Activated naive CD8-positive, alpha-beta T cell (primary cell): ENCODE data around the gene MOB1A.
"Not testable (repeated sequence)": the region's sequence is repeated elsewhere in the genome, so short reads cannot be mapped to it uniquely, and the experiment has no call there.

Experiments used
- H3K27ac Mint-ChIP-seq: one replicate; pipeline ENCODE4 v1.8.0; 2021; ENCODE audit warnings: mixed read lengths
- H3K27me3 Mint-ChIP-seq: one replicate; pipeline ENCODE4 v1.8.0; 2021; ENCODE audit warnings: mixed read lengths
- H3K36me3 Mint-ChIP-seq: one replicate; pipeline ENCODE4 v1.8.0; 2021; ENCODE audit warnings: mixed read lengths
- H3K4me1 Mint-ChIP-seq: one replicate; pipeline ENCODE4 v1.8.0; 2021; ENCODE audit warnings: low read depth, mixed read lengths
- H3K4me3 Mint-ChIP-seq: one replicate; pipeline ENCODE4 v1.8.0; 2021; ENCODE audit warnings: mild to moderate bottlenecking, mixed read lengths
- H3K9me3 Mint-ChIP-seq: one replicate; pipeline ENCODE4 v1.8.0; 2021; ENCODE audit warnings: low read depth, mixed read lengths

Gene MOB1A

DNA sequence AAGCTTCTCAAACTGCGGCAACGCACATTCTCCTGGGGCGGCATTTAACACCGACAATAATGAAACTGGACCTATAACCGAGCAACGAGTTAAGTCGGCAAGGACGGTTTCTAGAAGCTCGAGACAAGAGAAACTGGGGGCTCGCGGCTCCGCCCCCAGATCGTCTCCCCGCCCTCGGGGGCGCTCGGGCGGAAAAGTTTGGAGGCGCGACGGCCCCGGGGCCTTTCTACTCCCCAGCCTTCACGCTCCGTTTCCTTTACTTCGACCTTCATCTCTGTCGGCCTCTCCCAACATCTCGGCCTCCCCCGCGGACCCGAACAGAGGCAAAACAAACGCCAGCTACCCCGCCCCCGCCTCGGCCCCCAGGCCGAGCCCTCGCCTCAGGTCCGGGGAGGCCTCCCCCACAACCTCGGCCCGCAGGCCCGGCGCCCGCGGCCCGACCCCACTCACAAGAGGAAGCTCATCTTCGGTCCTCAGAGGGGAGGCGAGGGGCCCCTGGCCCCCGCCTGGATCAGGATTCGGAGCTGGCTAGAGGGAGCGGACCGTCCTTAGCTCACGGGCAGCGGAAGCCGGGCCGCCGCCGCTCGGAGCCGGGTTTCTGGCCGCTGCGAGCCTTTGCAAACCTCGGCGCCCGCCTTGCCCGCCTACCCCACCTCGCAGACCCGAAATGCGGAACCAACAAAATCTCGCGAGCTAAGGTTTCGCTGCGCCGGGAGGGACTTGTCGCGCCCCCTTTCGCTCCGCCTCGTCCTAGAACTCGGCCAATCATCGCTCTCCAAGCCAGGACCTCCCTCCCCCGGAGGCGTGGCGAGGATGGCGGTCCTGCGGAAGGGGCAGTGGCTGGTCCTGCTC is at the start of gene MOB1A:
TSS of gene MOB1A (minus strand) at position 669 of the 852 bp plus-strand sequence. CDS start at position 464, 205 bp downstream.
- H3K4me1 Mint-ChIP-seq, result peaks cover 34% of the 10 kb centered on the region
- no peaks in the 10 kb centered on the region for H3K36me3 Mint-ChIP-seq
- H3K27ac Mint-ChIP-seq, result peak within 1 kb of the TSS; percentile 91
- H3K27me3 Mint-ChIP-seq, result no peaks in the 10 kb centered on the region
- H3K4me3 Mint-ChIP-seq, result peak within 1 kb of the TSS; percentile 94
- H3K9me3 Mint-ChIP-seq, result no peaks in the 10 kb centered on the region

DNA sequence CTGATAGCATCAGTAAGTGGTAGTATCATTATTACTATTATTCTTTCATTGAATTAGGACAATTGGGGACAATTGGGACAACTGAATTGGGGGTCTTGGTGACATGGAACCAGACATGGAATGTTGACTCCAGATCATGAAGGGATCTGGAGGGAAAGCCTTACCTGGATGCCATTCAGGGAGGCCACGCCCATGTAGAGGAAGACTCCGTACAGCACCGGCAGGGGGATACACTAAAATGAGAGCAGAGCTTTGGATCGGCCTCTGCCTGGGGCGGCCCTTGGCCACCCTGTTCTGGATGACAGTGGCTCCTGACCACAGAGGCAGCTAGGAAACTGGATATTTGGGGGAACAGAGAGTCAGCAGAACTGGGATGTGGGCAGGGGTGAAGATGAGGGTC is 49.0 kb upstream of the MOB1A start:
- H3K9me3 Mint-ChIP-seq, result no peaks in the 10 kb centered on the region
- no peak overlapping the region for H3K4me3 Mint-ChIP-seq
- H3K4me1 Mint-ChIP-seq, result no peaks in the 10 kb centered on the region
- H3K27me3 Mint-ChIP-seq, result no peaks in the 10 kb centered on the region
- no peaks in the 10 kb centered on the region for H3K36me3 Mint-ChIP-seq
- H3K27ac Mint-ChIP-seq, result no peak overlapping the region

DNA sequence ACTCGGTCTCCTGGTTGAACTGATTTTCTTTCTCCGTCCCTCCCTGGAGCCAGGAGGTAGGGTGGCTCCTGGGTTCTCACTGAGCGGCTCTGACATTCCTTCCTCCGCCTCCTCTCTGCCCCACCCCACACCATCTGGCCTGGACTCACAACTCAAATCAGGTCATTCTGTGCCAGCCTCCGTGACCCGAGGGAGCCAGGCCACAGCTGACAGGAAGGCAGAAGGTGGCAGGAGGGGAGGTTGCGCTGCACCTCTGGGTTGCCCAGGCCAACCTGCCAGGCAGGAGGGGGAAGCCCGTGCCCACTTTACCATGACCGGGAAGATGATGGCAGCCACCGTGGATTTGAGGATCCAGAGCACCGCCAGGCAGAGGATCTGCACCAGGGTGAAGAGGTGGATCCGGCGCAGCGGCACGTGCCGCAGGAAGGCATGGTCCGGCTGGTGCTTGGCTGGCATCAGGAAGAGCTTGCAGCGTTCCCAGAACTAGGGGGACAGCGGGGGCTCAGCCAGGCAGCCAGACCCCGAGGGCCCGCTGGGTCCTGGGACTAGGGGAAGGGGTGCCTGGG is 48.1 kb upstream of the MOB1A start:
- H3K36me3 Mint-ChIP-seq, result no peaks in the 10 kb centered on the region
- H3K27me3 Mint-ChIP-seq, result no peaks in the 10 kb centered on the region
- no peaks in the 10 kb centered on the region for H3K4me1 Mint-ChIP-seq
- H3K9me3 Mint-ChIP-seq, result no peaks in the 10 kb centered on the region
- H3K4me3 Mint-ChIP-seq, result no peak overlapping the region
- H3K27ac Mint-ChIP-seq, result no peak overlapping the region

DNA sequence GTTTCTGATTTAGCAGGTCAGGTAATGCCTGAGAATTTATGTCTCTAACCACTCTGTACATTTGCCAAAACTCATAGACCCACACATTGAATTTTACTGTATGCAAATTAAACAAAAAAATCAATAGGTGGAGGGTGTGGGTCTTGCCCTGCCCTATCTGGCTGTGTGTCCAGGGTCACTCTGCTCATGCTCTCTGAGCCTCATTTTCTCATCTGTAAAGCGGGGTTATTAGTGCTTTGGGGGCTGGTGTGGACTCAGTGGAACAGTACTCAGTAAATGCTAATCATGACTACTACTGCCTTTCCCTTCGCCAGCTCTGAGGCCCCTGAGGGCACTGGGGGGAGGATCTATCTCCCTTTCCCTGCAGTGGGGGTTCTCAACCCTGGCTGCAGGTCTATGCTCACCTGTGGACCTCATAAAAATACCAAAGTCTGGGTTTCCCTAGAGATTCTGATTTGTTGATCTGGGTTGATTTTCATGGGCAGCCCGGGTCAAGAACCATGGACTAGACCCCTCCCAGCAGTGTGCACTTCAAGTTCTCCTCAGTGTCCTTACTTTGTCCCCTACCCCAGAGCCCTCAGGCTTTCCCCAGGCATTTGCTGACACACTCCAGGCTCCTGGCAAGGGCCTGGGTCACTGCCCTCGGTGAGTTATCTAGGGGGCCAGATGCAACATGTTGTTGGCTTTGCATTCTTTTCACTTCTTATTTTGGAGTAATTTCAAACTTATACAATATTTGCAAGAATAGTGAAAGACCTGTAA is 47.2 kb upstream of the MOB1A start:
- no peaks in the 10 kb centered on the region for H3K9me3 Mint-ChIP-seq
- H3K27ac Mint-ChIP-seq, result peak overlapping the region; percentile 16
- H3K4me3 Mint-ChIP-seq, result no peak overlapping the region
- no peaks in the 10 kb centered on the region for H3K4me1 Mint-ChIP-seq
- H3K27me3 Mint-ChIP-seq, result no peaks in the 10 kb centered on the region
- H3K36me3 Mint-ChIP-seq, result peaks cover 3% of the 10 kb centered on the region

DNA sequence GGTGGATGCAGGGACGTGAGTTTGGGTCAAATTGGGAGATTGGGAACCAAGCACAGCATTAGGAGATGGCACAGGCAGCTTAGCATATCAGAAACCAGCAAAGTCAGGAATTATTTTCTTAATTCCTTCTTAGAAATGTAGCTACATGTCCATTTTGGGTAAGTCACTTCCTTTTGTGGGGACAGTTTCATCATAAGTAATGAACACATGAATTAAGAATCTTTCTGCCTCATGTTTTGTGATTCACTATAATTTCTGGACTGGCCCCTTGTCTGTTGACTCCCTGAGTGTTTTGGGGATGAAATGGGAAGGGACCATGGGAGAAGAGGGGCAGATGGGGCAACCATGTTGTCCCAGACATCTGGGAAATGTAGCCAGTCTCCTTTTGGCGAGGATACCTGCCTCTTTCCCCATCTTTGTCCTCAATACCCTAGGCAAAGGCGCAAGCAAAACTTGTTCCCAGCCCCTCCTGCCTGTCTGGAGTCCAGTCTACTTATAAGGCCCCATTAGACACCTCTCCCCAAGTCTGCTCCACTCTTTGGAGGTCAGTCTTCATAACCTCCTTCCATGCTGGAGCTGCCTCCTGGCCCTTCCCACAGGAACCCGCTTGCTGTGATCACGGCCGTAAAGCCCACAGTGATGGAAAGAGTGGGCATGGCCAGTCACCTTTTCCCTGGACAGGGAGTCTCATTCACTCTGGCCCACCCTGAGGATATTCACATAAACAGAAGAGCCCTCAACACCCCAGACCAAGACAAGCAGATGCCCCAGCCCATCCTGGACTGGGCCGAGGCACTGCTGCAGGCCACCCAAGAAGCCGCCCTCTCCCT is 45.5 kb upstream of the MOB1A start:
- H3K27ac Mint-ChIP-seq, result no peak overlapping the region
- H3K4me1 Mint-ChIP-seq, result no peaks in the 10 kb centered on the region
- no peak overlapping the region for H3K4me3 Mint-ChIP-seq

DNA sequence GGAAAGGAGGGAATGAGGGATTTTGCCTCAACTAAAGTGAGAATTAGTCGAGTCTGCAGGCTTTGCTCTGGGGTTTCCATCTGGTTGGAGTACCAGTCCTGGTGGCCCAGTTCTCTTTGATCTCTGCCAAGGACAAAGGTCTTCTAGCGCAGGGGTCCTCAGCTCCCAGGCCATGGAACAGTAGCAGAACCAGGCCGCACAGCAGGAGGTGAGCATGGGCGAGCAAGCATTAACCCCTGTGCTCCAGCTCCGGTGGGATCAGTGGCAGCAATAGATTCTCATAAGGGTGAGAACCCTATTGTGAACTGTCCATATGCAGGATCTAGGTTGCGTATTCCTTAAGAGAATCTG is 43.6 kb upstream of the MOB1A start:
- no peak overlapping the region for H3K4me3 Mint-ChIP-seq
- H3K27ac Mint-ChIP-seq, result no peak overlapping the region

More for the DNA sequence above, 45.5 kb upstream of the MOB1A start:
- Mint-ChIP-seq H3K27me3 (no peaks in the 10 kb centered on the region), H3K36me3 (peaks cover 4% of the 10 kb centered on the region), H3K9me3 (no peaks in the 10 kb centered on the region)

DNA sequence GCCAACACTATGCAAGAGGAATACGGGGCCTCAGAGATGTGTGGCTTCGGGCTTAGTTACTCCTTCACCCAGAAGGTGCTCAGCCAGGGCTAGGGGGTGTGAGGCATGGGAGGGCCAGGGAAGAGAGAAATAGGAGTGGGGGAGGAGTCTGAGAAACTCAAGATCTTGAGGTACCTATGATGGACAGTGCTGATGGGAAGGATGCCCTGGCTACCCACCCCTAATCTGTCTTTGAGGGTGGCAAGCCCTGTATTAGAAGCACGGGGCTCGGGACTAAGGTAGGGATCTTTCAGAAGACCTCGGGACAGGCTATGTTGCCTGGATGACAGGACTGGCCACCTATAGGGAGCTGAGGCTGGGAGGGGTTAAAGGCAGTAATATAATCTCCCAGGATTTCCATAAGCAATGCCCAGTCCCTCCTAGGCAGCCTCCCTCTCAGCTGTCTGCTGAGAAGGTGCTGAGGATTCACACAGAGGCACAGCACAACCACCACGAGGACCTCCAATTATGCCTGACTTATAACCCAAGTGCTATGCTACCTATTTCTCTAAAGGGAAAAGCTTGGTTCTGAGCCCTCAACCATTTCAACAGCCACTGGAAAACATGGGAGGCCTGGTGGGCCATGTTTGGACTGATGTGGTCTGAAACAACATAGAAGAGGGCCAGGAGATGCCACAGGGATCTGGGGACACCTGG is 43.1 kb upstream of the MOB1A start:
- Mint-ChIP-seq H3K36me3 (peaks cover 4% of the 10 kb centered on the region), H3K27ac (no peak overlapping the region), H3K9me3 (no peaks in the 10 kb centered on the region), H3K4me1 (no peaks in the 10 kb centered on the region), H3K4me3 (no peak overlapping the region), H3K27me3 (no peaks in the 10 kb centered on the region)

More for the DNA sequence above, 43.6 kb upstream of the MOB1A start:
- Mint-ChIP-seq H3K4me1 (no peaks in the 10 kb centered on the region), H3K27me3 (no peaks in the 10 kb centered on the region), H3K9me3 (no peaks in the 10 kb centered on the region), H3K36me3 (peaks cover 4% of the 10 kb centered on the region)

DNA sequence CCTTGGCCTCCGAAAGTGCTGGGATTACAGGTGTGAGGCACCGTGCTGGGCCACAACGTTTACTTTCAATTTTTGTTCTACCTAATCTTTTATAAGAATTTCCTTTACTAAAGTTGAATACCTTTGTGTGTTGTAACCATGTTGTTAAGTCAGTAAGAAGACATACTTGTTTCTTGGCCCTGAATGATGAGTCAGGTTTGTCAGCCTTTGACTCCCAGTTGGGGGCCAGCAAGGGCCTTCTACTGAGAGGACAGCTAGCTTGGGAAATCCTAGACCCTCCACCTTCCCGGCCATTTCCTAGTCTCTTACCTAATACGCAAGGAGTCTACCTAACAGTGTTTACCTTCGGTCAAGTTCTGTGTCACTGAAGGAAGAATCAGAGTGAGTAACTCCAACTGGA is 42.4 kb upstream of the MOB1A start:
- no peaks in the 10 kb centered on the region for H3K4me1 Mint-ChIP-seq
- H3K27me3 Mint-ChIP-seq, result no peaks in the 10 kb centered on the region
- no peak overlapping the region for H3K27ac Mint-ChIP-seq
- no peak overlapping the region for H3K4me3 Mint-ChIP-seq
- H3K36me3 Mint-ChIP-seq, result peaks cover 4% of the 10 kb centered on the region
- no peaks in the 10 kb centered on the region for H3K9me3 Mint-ChIP-seq

DNA sequence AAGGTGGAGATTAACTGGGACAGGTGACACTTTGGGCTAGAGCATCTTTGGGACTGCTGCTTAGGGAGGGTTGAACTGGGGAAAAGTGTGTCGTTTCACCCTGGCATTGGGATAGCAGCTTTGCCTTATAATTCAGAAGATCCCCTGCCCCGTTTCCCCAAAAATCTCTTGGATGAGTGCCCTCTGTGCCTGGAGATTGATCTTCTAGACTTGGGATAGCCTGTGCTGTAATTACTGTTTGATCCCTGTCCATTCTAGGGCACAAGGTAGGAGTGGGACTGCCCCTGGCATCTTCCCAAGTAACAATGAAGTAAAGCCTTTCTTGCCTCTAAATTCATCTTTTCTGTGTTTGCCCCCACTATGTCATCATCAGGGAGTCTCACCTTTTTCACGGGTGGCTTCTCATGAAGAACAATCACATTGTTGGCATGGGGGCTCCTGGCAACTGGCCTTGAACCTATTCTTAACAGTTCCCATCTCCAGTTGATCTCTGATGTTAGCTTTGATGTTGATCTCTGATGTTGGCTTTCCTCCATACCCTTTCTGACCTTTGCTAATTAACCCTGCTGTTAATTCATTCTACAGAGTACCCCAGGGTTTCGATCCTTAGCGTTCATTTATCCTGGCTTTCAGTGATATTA is 41.3 kb upstream of the MOB1A start:
- peaks cover 7% of the 10 kb centered on the region for H3K36me3 Mint-ChIP-seq
- H3K4me3 Mint-ChIP-seq, result no peak overlapping the region
- no peak overlapping the region for H3K27ac Mint-ChIP-seq
- no peaks in the 10 kb centered on the region for H3K9me3 Mint-ChIP-seq
- H3K27me3 Mint-ChIP-seq, result no peaks in the 10 kb centered on the region
- no peaks in the 10 kb centered on the region for H3K4me1 Mint-ChIP-seq

DNA sequence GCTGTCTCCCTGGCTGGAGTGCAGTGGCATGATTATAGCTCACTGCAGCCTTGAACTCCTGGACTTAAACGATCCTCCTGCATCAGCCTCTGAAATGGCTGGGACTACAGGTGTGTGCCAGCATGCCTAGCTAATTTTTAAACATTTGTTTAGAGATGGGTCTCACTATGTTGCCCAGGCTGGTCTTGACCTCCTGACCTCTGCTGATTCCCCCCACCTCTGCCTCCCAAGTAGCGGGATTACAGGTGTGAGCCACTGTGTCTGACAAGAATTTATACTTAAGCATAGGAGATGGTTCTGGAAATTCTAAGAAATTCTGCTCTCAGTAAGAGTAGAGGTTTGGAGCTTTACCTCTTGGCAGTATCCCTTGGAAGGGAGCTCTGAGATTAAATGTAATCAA is 38.0 kb upstream of the MOB1A start:
- Mint-ChIP-seq H3K27ac (no peak overlapping the region), H3K4me3 (no peak overlapping the region), H3K4me1 (no peaks in the 10 kb centered on the region), H3K27me3 (no peaks in the 10 kb centered on the region), H3K36me3 (peaks cover 8% of the 10 kb centered on the region), H3K9me3 (no peaks in the 10 kb centered on the region)

DNA sequence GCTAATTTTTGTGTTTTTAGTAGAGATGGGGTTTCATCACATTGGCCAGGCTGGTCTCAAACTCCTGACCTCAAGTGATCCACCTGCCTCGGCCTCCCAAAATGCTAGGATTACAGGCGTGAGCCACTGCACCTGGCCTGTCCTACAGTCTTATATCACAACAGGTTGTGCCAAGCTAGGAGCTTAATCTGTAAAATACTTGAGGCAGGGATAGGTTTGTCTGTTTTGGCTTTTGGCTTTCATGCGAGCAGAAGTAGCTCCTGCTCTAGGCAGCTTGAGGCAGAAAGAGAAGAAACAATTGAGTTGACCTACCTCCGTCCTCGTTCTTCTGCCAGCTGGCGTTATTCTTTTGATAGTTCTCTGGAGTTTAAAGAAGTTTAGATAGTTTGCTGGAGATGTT is 37.1 kb upstream of the MOB1A start:
- H3K4me3 Mint-ChIP-seq, H3K27ac Mint-ChIP-seq, H3K27me3 Mint-ChIP-seq, H3K36me3 Mint-ChIP-seq, H3K9me3 Mint-ChIP-seq, H3K4me1 Mint-ChIP-seq: not testable (repeated sequence)

DNA sequence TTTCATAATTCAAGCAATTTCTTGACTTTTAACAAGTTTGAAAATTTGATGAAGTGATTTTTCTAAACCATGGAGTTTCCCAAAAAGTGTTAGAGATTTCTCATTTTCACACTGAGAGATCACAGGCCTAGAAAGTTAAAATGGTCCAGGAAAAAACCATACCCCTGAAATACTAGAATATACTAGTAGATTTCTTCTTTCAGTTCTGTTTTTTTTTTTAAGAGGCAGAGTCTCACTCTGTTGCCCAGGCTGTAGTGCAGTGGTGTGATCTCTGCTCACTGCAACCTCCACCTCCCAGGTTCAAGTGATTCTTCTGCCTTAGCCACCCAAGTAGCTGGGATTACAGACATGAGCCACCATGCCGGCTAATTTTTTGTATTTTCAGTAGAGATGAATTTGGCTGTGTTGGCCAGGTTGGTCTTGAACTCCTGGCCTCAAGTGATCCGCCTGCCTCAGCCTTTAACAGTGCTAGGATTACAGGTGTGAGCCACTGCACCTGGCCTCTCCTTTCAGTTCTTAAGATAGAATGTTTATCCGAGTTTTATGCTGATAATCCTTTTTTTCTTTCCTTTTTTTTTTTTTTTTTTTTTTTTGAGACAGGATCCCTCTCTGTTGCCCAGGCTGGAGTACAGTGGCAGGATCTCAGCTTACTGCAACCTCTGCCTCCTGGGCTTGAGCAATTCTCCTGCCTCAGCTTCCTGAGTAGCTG is 34.2 kb upstream of the MOB1A start:
- Mint-ChIP-seq H3K4me3 (no peak overlapping the region), H3K27ac (no peak overlapping the region), H3K27me3 (no peaks in the 10 kb centered on the region), H3K4me1 (peaks cover 2% of the 10 kb centered on the region), H3K36me3 (peaks cover 9% of the 10 kb centered on the region), H3K9me3 (no peaks in the 10 kb centered on the region)

DNA sequence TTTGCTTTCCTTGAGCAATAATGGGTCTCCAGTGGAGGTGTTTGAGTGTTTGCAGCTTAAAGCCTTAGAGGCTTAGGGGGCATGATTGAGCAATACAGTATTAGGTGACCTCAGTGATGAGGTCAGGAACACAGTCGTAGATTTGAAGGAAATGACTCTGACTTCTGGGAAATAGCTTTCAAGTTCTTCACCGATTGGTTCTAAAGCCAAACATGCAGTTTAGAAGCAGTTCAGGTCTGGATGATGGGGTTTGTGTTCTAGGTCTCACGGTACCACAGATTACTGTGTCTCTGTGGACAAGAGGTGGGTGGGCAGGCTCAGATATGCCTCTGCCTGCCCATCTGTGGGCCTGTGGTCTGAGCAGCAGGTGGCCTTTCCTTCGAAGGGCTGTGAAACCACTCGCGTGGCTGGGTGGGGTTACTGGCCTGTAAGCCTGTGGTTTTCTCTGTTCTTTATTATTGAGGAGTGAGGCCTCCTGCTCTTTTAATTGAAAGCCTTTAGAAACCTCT is 27.6 kb upstream of the MOB1A start:
- H3K27ac Mint-ChIP-seq, result peak overlapping the region; percentile 93
- peaks cover 46% of the 10 kb centered on the region for H3K4me1 Mint-ChIP-seq

More for the DNA sequence above, 27.6 kb upstream of the MOB1A start:
- Mint-ChIP-seq H3K36me3 (peaks cover 19% of the 10 kb centered on the region), H3K9me3 (no peaks in the 10 kb centered on the region), H3K27me3 (no peaks in the 10 kb centered on the region), H3K4me3 (peak overlapping the region; percentile 74)
